Subcutaneous abdominal adipose tissue (tissue), 5 donors: ENCODE data around the gene PRKD2.

Experiments used
- H3K27ac ChIP-seq: one replicate; pipeline ENCODE4 v1.7.0; 2013; ENCODE audit warnings: low read depth, mild to moderate bottlenecking, inconsistent platforms, low read length, moderate library complexity
- H3K27me3 ChIP-seq, 5 donors: one replicate each; pipeline ENCODE4 v1.7.0; 2013; ENCODE audit warnings: low read length in 5 of 5, inconsistent platforms in 1 of 5; ENCODE audit not compliant: control insufficient read depth in 5 of 5, insufficient read depth in 4 of 5
- H3K36me3 ChIP-seq, 5 donors: one replicate each; pipeline ENCODE4 v1.7.0; 2013; ENCODE audit warnings: low read length in 5 of 5; ENCODE audit not compliant: control insufficient read depth in 5 of 5, insufficient read depth in 5 of 5
- H3K4me1 ChIP-seq, 5 donors: one replicate each; pipeline ENCODE4 v1.7.0; 2013; ENCODE audit warnings: low read length in 5 of 5, mild to moderate bottlenecking in 3 of 5, moderate library complexity in 1 of 5; ENCODE audit not compliant: control insufficient read depth in 5 of 5, insufficient read depth in 5 of 5
- H3K4me3 ChIP-seq, 5 donors: one replicate each; pipeline ENCODE4 v1.7.0; 2013; ENCODE audit warnings: low read length in 5 of 5, low read depth in 1 of 5
- H3K9ac ChIP-seq, 5 donors: one replicate each; pipeline ENCODE4 v1.7.0; 2013; ENCODE audit warnings: low read length in 5 of 5, mild to moderate bottlenecking in 4 of 5, moderate library complexity in 3 of 5
- H3K9me3 ChIP-seq, 5 donors: one replicate each; pipeline ENCODE4 v1.7.0; 2013; ENCODE audit warnings: low read length in 5 of 5; ENCODE audit not compliant: control insufficient read depth in 5 of 5
- donor health status: healthy.
- donor health status: healthy.
- donor health status: healthy.
- donor health status: healthy.
- donor health status: healthy.

The PRKD2 gene

DNA sequence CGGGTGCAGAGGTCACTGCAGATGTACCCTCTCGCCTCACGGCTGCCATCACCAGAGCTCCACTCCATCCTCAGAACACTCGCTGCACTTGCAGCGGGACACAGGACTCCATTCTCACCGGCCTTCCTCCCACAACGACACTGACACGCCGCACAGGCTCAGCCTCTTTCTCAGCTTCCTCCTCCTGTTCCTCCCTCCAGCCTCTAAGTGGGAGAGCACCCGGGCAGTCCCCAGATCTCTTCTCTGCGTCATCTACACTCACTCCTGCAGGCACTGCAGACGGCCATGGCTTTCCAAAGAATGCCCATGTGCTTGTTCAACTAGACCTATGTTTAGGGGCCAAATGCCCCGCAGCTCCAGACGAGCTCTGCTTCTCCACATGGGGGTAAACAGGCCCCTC is 14.7 kb upstream of the PRKD2 start:
- Histone ChIP-seq H3K9me3 (no peaks in the 10 kb centered on the region), H3K36me3 (peaks cover 0 to 78% (median 69%) of the 10 kb centered on the region in 5 donors), H3K27ac (no peak overlapping the region), H3K9ac (no peak overlapping the region), H3K4me1 (peaks cover 3 to 66% (median 34%) of the 10 kb centered on the region in 5 donors), H3K4me3 (peak overlapping the region in 1 of 5 donors; percentile 19), H3K27me3 (no peaks in the 10 kb centered on the region)

DNA sequence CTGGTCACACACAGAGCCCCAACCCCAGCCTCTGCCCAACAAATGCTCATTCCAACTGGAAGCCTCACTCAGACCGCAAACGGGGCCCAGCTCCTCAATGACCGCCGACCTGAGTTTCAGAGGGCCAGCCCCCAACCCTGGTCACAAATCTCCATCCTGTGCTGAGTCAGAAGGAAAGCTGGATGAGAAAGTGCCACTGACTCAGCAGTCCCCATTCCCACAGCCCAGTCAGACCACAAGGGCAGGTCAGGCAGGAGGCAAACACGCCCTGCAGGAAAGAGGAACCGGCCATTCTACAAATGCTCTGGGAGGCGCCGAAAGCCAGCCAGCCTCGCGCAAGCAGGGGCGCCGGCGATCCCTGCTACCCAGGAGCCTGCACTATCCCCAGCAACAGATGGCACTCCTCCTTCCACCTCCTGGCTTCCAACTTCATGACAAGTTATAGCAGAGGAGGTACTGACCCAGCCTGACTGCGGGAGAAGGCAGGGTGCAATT is 14.1 kb upstream of the PRKD2 start:
- peak overlapping the region in 1 of 5 donors; percentile 19 for H3K4me3 ChIP-seq
- H3K27me3 ChIP-seq = no peaks in the 10 kb centered on the region
- H3K27ac ChIP-seq = no peak overlapping the region
- H3K4me1 ChIP-seq = peaks cover 2 to 69% (median 32%) of the 10 kb centered on the region in 5 donors
- no peak overlapping the region for H3K9ac ChIP-seq
- H3K36me3 ChIP-seq = peaks cover 0 to 81% (median 75%) of the 10 kb centered on the region in 5 donors
- no peaks in the 10 kb centered on the region for H3K9me3 ChIP-seq

DNA sequence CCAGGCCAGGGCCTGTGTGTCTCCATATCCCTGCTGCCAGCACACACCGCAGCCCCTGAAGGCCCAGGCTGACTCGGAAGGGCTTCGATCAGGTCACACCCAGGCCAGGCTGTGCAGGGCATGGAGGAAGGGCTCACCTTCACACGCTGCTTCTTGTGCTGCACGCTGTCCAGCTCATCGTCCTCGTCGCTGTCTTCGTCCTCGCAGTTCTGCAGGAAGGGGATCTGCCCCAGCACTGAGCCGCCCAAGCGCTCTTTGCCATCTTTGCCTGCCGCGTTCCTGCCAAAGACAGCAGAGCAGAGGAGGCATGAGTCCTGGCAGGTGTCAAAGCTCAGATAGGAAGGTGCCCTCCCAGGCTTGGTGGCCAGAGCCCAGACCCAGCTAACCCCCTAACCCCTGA is 13.7 kb upstream of the PRKD2 start:
- Histone ChIP-seq H3K27ac (no peak overlapping the region), H3K36me3 (peaks cover 0 to 86% (median 79%) of the 10 kb centered on the region in 5 donors), H3K4me3 (no peak overlapping the region), H3K4me1 (peaks cover 2 to 73% (median 35%) of the 10 kb centered on the region in 5 donors), H3K9ac (no peak overlapping the region), H3K9me3 (no peaks in the 10 kb centered on the region), H3K27me3 (no peaks in the 10 kb centered on the region)

DNA sequence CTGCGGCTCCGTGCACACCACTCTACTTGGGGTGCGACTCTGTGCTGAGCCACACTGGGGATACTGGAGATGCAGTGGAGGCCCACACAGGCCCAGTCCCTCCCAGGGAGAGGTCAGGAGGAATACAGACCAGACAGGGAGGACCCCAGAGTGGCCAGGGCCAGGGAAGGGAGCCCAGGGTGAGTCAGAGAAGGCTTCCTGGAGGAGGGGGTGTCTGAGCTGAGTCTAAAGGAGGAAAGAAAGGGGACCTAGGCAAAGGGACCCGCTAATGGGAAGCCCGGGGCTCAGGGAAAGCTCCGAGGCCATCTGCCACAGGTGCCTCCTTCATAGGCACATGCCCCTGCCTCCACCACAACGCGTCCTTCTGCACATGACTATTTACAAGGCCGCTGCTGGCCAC is 13.3 kb upstream of the PRKD2 start:
- peaks cover 2 to 77% (median 39%) of the 10 kb centered on the region in 5 donors for H3K4me1 ChIP-seq
- no peak overlapping the region for H3K27ac ChIP-seq
- no peaks in the 10 kb centered on the region for H3K9me3 ChIP-seq
- no peaks in the 10 kb centered on the region for H3K27me3 ChIP-seq
- H3K9ac ChIP-seq = no peak overlapping the region
- H3K4me3 ChIP-seq = no peak overlapping the region
- H3K36me3 ChIP-seq = peaks cover 0 to 90% (median 83%) of the 10 kb centered on the region in 5 donors

DNA sequence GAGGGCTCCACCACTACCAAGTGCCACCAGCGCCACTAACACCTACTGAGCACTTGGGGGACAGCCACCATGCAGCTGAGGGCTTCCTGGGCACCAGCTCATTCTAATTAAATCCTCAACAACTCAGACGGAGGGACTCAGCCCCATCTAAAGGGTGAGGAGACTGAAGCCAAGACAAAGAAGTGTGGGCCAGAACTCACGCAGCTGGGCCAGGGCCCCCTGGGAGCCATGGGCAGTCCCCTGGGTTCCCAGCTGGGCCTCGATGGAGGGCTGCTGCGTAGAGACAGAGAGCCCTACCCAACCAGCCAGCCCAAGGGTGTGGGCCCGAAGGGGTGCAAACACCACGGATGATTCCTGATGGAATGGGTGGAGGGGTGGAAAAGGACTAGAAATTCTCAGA is 12.8 kb upstream of the PRKD2 start:
- Histone ChIP-seq H3K36me3 (peaks cover 0 to 95% (median 88%) of the 10 kb centered on the region in 5 donors), H3K27me3 (no peaks in the 10 kb centered on the region), H3K9ac (no peak overlapping the region), H3K4me3 (no peak overlapping the region), H3K27ac (no peak overlapping the region), H3K9me3 (no peaks in the 10 kb centered on the region), H3K4me1 (peaks cover 2 to 77% (median 39%) of the 10 kb centered on the region in 5 donors)

DNA sequence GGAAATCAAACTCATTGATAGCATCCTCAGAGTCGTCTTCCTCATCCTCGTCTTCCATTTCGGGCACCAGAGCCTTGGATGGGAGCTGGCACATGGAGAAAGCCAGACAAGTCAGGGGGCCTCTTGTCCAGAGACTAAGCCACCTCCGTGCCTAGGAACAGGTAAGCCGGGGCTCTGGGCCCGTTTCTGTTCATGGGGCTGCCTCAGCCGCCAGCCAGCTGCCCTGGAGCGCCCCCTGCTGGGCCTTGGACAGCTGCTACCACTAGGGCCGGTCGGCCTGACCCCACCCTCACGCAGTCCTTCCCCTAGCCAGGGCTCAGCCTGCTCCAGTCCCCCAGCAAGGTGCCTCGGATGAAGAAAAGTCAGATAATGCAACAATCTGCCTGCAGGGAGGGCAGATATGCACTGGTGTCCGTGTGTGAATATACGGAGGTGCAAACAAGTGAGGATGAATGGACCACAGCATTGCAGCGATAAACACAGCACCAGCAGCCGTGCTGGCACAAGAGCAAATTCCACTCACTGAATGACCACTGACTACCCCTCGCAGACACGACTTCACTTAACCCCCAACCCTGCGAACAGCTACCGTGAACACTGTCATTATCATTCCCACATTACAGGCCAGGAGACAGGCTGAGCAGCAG is 11.9 kb upstream of the PRKD2 start:
- no peaks in the 10 kb centered on the region for H3K27me3 ChIP-seq
- H3K9ac ChIP-seq = no peak overlapping the region
- peak overlapping the region in 2 of 5 donors; percentile 37 to 41 for H3K4me3 ChIP-seq
- H3K36me3 ChIP-seq = peaks cover 0 to 98% (median 91%) of the 10 kb centered on the region in 5 donors
- peaks cover 2 to 75% (median 35%) of the 10 kb centered on the region in 5 donors for H3K4me1 ChIP-seq
- peak overlapping the region; percentile 65 for H3K27ac ChIP-seq
- H3K9me3 ChIP-seq = no peaks in the 10 kb centered on the region

DNA sequence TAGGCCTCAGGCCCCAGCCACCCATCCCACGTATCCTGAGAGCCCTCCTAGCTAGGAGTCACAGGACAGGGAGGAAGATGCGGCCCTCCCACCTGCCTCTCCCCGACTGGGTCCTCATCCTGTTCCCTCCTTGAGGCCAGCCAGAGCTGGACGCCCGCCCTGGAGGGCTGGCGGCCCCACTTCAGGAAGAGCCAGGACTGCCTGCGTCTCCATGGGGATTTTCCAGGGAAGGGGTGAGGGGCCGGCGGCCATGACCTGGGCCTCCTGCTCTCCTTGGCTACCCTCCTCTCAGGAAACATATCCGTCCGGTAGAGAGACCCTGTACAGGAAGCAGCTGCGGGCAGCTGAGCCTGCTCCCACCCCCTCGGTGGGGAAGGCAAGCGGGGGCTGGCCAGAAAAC is 11.3 kb upstream of the PRKD2 start:
- H3K27me3 ChIP-seq = no peaks in the 10 kb centered on the region
- H3K4me1 ChIP-seq = peaks cover 2 to 80% (median 36%) of the 10 kb centered on the region in 5 donors
- peak overlapping the region; percentile 65 for H3K27ac ChIP-seq
- peak overlapping the region in 1 of 5 donors; percentile 33 for H3K9ac ChIP-seq
- no peaks in the 10 kb centered on the region for H3K9me3 ChIP-seq
- peak overlapping the region in 2 of 5 donors; percentile 38 to 41 for H3K4me3 ChIP-seq
- H3K36me3 ChIP-seq = peaks cover 0 to 99% (median 92%) of the 10 kb centered on the region in 5 donors

DNA sequence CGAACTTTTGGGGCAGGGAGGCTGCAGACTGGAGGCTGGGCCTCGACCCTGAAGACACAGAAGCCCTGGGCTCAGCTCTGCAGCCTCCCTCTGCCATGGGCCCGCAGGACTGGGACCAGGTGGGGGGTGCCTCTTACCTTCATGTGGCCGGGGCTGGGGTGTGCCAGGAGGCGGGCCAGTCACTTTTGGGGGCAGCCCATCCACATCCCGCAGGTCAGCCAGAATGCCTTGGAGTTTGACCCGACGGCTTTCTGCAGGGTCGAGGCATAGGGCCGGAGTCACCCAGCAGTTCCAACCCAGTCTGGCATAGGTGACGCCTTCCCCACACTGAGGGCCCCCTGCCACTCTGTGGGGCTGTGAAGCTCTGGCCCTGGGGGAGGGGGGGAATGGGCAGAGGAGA is 10.8 kb upstream of the PRKD2 start:
- no peaks in the 10 kb centered on the region for H3K9me3 ChIP-seq
- peak overlapping the region; percentile 65 for H3K27ac ChIP-seq
- no peaks in the 10 kb centered on the region for H3K27me3 ChIP-seq
- peaks cover 2 to 80% (median 38%) of the 10 kb centered on the region in 5 donors for H3K4me1 ChIP-seq
- H3K36me3 ChIP-seq = peaks cover 0 to 99% (median 92%) of the 10 kb centered on the region in 5 donors
- peak overlapping the region in 3 of 5 donors; percentile 25 to 41 (median 38) for H3K4me3 ChIP-seq
- H3K9ac ChIP-seq = peak overlapping the region in 1 of 5 donors; percentile 33

DNA sequence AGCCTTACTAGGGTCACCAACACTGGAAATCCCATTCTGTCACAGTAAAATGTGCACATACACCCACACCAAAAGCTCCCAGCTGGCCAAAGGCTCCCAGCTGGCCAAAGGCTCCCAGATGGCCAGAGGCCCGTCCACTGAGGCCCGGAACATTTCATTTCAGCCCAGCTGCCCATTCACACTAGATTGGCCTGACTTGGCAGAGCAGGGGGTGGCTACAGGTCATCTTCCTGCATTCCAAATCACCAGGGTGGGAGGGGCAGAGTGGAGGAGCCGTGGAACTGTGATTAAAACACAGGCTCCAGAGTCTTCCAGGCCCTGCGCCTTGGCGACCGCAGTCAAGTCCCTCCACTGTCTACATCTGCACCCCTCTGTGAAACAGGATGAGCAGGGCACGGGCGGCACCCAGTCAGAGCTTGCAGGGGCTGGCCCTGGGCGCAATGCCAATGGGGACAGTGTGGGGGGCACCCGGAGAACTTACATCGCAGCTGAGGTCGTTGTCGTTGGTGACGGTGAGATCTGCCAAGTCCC is 10.1 kb upstream of the PRKD2 start:
- Histone ChIP-seq H3K27me3 (no peaks in the 10 kb centered on the region), H3K27ac (peak overlapping the region; percentile 65), H3K9ac (peak overlapping the region in 1 of 5 donors; percentile 5), H3K4me1 (peaks cover 2 to 80% (median 37%) of the 10 kb centered on the region in 5 donors), H3K36me3 (peaks cover 0 to 99% (median 92%) of the 10 kb centered on the region in 5 donors), H3K4me3 (peak overlapping the region in 2 of 5 donors; percentile 38 to 41), H3K9me3 (no peaks in the 10 kb centered on the region)

DNA sequence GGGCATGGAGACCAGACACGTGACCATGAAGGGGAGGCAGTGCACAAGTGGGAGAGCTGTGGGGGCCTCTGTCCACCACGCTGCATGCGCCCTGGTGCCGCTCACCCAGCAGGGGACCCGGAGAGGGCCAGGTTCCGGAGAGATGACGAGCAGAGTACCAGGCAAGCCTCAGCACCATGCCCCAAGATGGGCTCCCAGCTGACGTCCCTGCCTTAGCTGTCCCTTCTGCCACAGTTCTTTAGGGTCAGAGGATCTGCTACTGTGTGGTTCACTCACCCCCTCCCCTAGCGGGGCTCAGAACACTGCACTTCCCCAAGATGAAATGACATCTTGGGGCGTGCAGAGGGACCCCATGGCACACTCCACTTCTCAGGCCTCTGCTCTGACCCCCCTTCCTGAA is 9.6 kb upstream of the PRKD2 start:
- H3K9me3 ChIP-seq = no peaks in the 10 kb centered on the region
- H3K9ac ChIP-seq = peak overlapping the region in 1 of 5 donors; percentile 5
- H3K27ac ChIP-seq = peak overlapping the region; percentile 65
- peak overlapping the region in 3 of 5 donors; percentile 27 to 41 (median 38) for H3K4me3 ChIP-seq
- no peaks in the 10 kb centered on the region for H3K27me3 ChIP-seq
- peaks cover 0 to 99% (median 93%) of the 10 kb centered on the region in 5 donors for H3K36me3 ChIP-seq
- peaks cover 2 to 83% (median 37%) of the 10 kb centered on the region in 5 donors for H3K4me1 ChIP-seq
